Tibial nerve (tissue), 4 donors: ENCODE measurements around the gene ORC1.

Experiments used
- EP300 ChIP-seq, 2 donors: sonication (generic); formaldehyde crosslinking; IDR thresholded peaks; one replicate each; pipeline ENCODE4 v1.6.1; 2017; ENCODE audit warnings: antibody characterized with exemption in 2 of 2, mild to moderate bottlenecking in 1 of 2
- TF ChIP-seq, protein P1 (sequence below), 5 experiments: fragments of 200-600 bp in 3 of 5; fragments of 450-650 bp in 2 of 5; sonication (generic) in 3 of 5; IDR thresholded peaks; one replicate each; pipeline ENCODE4 v1.5.1; 2016 to 2019; ENCODE audit warnings: antibody characterized with exemption in 5 of 5, mild to moderate bottlenecking in 3 of 5, moderate library complexity in 2 of 5

- TF ChIP-seq, protein P1, sequence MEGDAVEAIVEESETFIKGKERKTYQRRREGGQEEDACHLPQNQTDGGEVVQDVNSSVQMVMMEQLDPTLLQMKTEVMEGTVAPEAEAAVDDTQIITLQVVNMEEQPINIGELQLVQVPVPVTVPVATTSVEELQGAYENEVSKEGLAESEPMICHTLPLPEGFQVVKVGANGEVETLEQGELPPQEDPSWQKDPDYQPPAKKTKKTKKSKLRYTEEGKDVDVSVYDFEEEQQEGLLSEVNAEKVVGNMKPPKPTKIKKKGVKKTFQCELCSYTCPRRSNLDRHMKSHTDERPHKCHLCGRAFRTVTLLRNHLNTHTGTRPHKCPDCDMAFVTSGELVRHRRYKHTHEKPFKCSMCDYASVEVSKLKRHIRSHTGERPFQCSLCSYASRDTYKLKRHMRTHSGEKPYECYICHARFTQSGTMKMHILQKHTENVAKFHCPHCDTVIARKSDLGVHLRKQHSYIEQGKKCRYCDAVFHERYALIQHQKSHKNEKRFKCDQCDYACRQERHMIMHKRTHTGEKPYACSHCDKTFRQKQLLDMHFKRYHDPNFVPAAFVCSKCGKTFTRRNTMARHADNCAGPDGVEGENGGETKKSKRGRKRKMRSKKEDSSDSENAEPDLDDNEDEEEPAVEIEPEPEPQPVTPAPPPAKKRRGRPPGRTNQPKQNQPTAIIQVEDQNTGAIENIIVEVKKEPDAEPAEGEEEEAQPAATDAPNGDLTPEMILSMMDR (IDR thresholded peaks at IDR 0.05) = no peak
- no peak for TF ChIP-seq EP300 (IDR thresholded peaks at IDR 0.05)
Observed at GRCh38 chr1:52346653-52347052, 57.6 kb downstream of the ORC1 start.
